Activated CD4-positive, CD25-positive, alpha-beta regulatory T cell (primary cell): Measurements from ENCODE around the gene PADI6.

Experiments used
- DNase-seq, 4 experiments: peaks; one replicate each; lab custom pipeline; 2025; lab: John Stamatoyannopoulos, UW

Gene PADI6

GRCh38 chr1:17356387-17357026 is 15.5 kb upstream of the PADI6 start:
- no peak for DNase-seq

- DNase-seq: no peak
These were observed 13.4 kb upstream of the PADI6 start for GRCh38 chr1:17358557-17358956.

GRCh38 chr1:17359031-17359430 is 13.0 kb upstream of the PADI6 start:
- DNase-seq: no peak

GRCh38 chr1:17359808-17360207 is 12.2 kb upstream of the PADI6 start:
- no peak for DNase-seq

GRCh38 chr1:17360272-17360956 is 11.6 kb upstream of the PADI6 start:
- DNase-seq: no peak

GRCh38 chr1:17361687-17362086 is 10.3 kb upstream of the PADI6 start:
- DNase-seq: no peak

GRCh38 chr1:17363351-17363750 is 8.6 kb upstream of the PADI6 start:
- no peak for DNase-seq

GRCh38 chr1:17363771-17364170 is 8.2 kb upstream of the PADI6 start:
- no peak for DNase-seq

GRCh38 chr1:17365293-17365692 is 6.7 kb upstream of the PADI6 start:
- DNase-seq: no peak

- no peak for DNase-seq
These were observed 2.5 kb upstream of the PADI6 start for GRCh38 chr1:17369466-17369865.

- DNase-seq: no peak
These were observed 1.4 kb upstream of the PADI6 start for GRCh38 chr1:17370618-17371017.

- no peak for DNase-seq
These were observed 959 bp downstream of the PADI6 start for GRCh38 chr1:17372955-17373354.

- no peak for DNase-seq
These were observed 3.7 kb downstream of the PADI6 start for GRCh38 chr1:17375651-17376050.

GRCh38 chr1:17377325-17377953 is 5.4 kb downstream of the PADI6 start:
- DNase-seq: no peak

- DNase-seq: no peak
These were observed 9.2 kb downstream of the PADI6 start for GRCh38 chr1:17381161-17381560.

GRCh38 chr1:17392199-17392740 is 20.3 kb downstream of the PADI6 start:
- DNase-seq: no peak

GRCh38 chr1:17393230-17393629 is 21.2 kb downstream of the PADI6 start:
- no peak for DNase-seq

- DNase-seq: no peak
These were observed 26.1 kb downstream of the PADI6 start for GRCh38 chr1:17397910-17398695.

GRCh38 chr1:17400725-17401341 is 28.8 kb downstream of the PADI6 start:
- no peak for DNase-seq

GRCh38 chr1:17401841-17402240 is 29.8 kb downstream of the PADI6 start:
- DNase-seq: no peak

- no peak for DNase-seq
These were observed 31.1 kb downstream of the PADI6 start for GRCh38 chr1:17403081-17403480.
